Suppressor macrophage (primary cell): ENCODE measurements around the gene GLCE.
"Not testable (repeated sequence)": the region's sequence is repeated elsewhere in the genome, so short reads cannot be mapped to it uniquely, and the experiment has no call there.

Experiments
- DNase-seq, 4 experiments: peaks; one replicate each; pipeline ENCODE4 v3.0.0-alpha.2; 2020 to 2022

GLCE gene

GRCh38 chr15:69299943-69300588 lies 139.6 kb downstream of the GLCE start:
- peak in 1 of 4 experiments; percentile 12 for DNase-seq

GRCh38 chr15:69301101-69301500 lies 140.7 kb downstream of the GLCE start:
- not testable (repeated sequence) for DNase-seq

GRCh38 chr15:69302087-69302486 lies 141.7 kb downstream of the GLCE start:
- DNase-seq, result not testable (repeated sequence)

- DNase-seq, result no peak
Measured at GRCh38 chr15:69302929-69303328, 142.5 kb downstream of the GLCE start.

- DNase-seq, result peak in 1 of 4 experiments; percentile 25
Measured at GRCh38 chr15:69303337-69304181, 143.1 kb downstream of the GLCE start.

GRCh38 chr15:69304182-69304545 lies 143.7 kb downstream of the GLCE start:
- peak; percentile 69 to 85 (median 76) for DNase-seq

- peak; percentile 85 to 94 (median 88) for DNase-seq
Measured at GRCh38 chr15:69305204-69305931, 144.9 kb downstream of the GLCE start.

GRCh38 chr15:69305933-69306568 lies 145.6 kb downstream of the GLCE start:
- no peak for DNase-seq

GRCh38 chr15:69307939-69308338 lies 147.5 kb downstream of the GLCE start:
- no peak for DNase-seq

- no peak for DNase-seq
Measured at GRCh38 chr15:69308949-69309348, 148.5 kb downstream of the GLCE start.

GRCh38 chr15:69311319-69311721 lies 150.9 kb downstream of the GLCE start:
- DNase-seq, result peak in 1 of 4 experiments; percentile 55

GRCh38 chr15:69313432-69314000 lies 153.1 kb downstream of the GLCE start:
- peak in 3 of 4 experiments; percentile 47 to 59 (median 56) for DNase-seq

- DNase-seq, result peak in 3 of 4 experiments; percentile 50 to 65 (median 55)
Measured at GRCh38 chr15:69314131-69314530, 153.7 kb downstream of the GLCE start.

GRCh38 chr15:69314736-69315135 lies 154.3 kb downstream of the GLCE start:
- DNase-seq, result no peak

GRCh38 chr15:69315402-69316110 lies 155.1 kb downstream of the GLCE start:
- DNase-seq, result no peak

GRCh38 chr15:69316291-69316690 lies 155.9 kb downstream of the GLCE start:
- peak; percentile 30 to 71 (median 52) for DNase-seq

GRCh38 chr15:69317392-69317841 lies 157.0 kb downstream of the GLCE start:
- DNase-seq, result no peak

- DNase-seq, result no peak
Measured at GRCh38 chr15:69318033-69318432, 157.6 kb downstream of the GLCE start.

- DNase-seq, result peak in 2 of 4 experiments; percentile 26 to 40
Measured at GRCh38 chr15:69319384-69320375, 159.2 kb downstream of the GLCE start.

- DNase-seq, result peak in 2 of 4 experiments; percentile 53 to 58
Measured at GRCh38 chr15:69320977-69321554, 160.6 kb downstream of the GLCE start.
